Brain microvascular endothelial cell (primary cell): ENCODE results near the gene C2CD2.

Experiments used
- DNase-seq: peaks from one replicate; pipeline ENCODE4 v3.0.0-alpha.2; 2020
- H3K27ac ChIP-seq: fragments of 250-450 bp; sonication (Bioruptor Pico); 2 replicates; pipeline ENCODE4 v1.5.1; 2020; ENCODE audit warnings: mild to moderate bottlenecking, moderate library complexity
- H3K27me3 ChIP-seq: fragments of 250-450 bp; sonication (Bioruptor Pico); replicated peaks from 2 replicates; pipeline ENCODE4 v1.5.1; 2020; ENCODE audit warnings: mild to moderate bottlenecking
- H3K36me3 ChIP-seq: fragments of 250-450 bp; sonication (Bioruptor Pico); replicated peaks from 2 replicates; pipeline ENCODE4 v1.5.1; 2020; ENCODE audit warnings: mild to moderate bottlenecking
- H3K4me3 ChIP-seq: 2 replicates; pipeline ENCODE4 v1.5.1; 2011; ENCODE audit warnings: low read depth, mild to moderate bottlenecking, control low read depth, low read length, moderate library complexity
- CTCF ChIP-seq: IDR thresholded peaks from 2 replicates; pipeline ENCODE4 v1.5.1; 2011; ENCODE audit warnings: low read depth, mild to moderate bottlenecking, moderate library complexity, low read length, control low read depth, inconsistent platforms; ENCODE audit errors: missing control alignments
- in situ Hi-C: cut with HindIII; loops from 2 replicates; pipeline ENCODE4 v1.10.0; 2017; ENCODE audit warnings: low sequenced_read_pairs, low pct_ligation_motif_present

Gene C2CD2

GRCh38 chr21:41979335-41979734 lies 25.5 kb upstream of the C2CD2 start:
- Histone ChIP-seq H3K4me3 (no peak overlapping the region), H3K27me3 (no peaks in the 10 kb centered on the region), H3K27ac (no peak overlapping the region), H3K36me3 (no peaks in the 10 kb centered on the region)
- DNase-seq: no peak
- TF ChIP-seq CTCF: no peak
- in situ Hi-C loops: no loop called here

GRCh38 chr21:41977034-41977950 lies 23.5 kb upstream of the C2CD2 start:
- in situ Hi-C loops: no loop called here
- TF ChIP-seq CTCF: no peak
- Histone ChIP-seq H3K36me3 (no peaks in the 10 kb centered on the region), H3K27me3 (no peaks in the 10 kb centered on the region), H3K27ac (no peak overlapping the region), H3K4me3 (no peak overlapping the region)
- no peak for DNase-seq

- Histone ChIP-seq H3K36me3 (no peaks in the 10 kb centered on the region), H3K27me3 (no peaks in the 10 kb centered on the region), H3K4me3 (no peak overlapping the region), H3K27ac (no peak overlapping the region)
- in situ Hi-C loops: no loop called here
- no peak for TF ChIP-seq CTCF
- DNase-seq: no peak
Measured at GRCh38 chr21:41976611-41977010, 22.8 kb upstream of the C2CD2 start.

GRCh38 chr21:41975391-41976272 lies 21.8 kb upstream of the C2CD2 start:
- Histone ChIP-seq H3K27me3 (no peaks in the 10 kb centered on the region), H3K27ac (no peak overlapping the region), H3K4me3 (no peak overlapping the region), H3K36me3 (no peaks in the 10 kb centered on the region)
- in situ Hi-C loops: no loop called here
- no peak for DNase-seq
- no peak for TF ChIP-seq CTCF

- no peak overlapping the region for H3K4me3 ChIP-seq
- no peak for TF ChIP-seq CTCF
- H3K27ac ChIP-seq: no peak overlapping the region
- no peaks in the 10 kb centered on the region for H3K36me3 ChIP-seq
- no peak for DNase-seq
- in situ Hi-C loops: no loop called here
- H3K27me3 ChIP-seq: no peaks in the 10 kb centered on the region
Measured at GRCh38 chr21:41974752-41975053, 20.9 kb upstream of the C2CD2 start.
